Activated T-cell treated with anti-CD3 and anti-CD28 coated beads, Interleukin-2, amount 50 U/mL, for 48 hours (primary cell): ENCODE results near the gene B4GALT6.

Experiments used
- DNase-seq, 2 experiments: peaks; one replicate each; pipeline ENCODE4 v3.0.0-alpha.2; 2020

Gene B4GALT6

DNA sequence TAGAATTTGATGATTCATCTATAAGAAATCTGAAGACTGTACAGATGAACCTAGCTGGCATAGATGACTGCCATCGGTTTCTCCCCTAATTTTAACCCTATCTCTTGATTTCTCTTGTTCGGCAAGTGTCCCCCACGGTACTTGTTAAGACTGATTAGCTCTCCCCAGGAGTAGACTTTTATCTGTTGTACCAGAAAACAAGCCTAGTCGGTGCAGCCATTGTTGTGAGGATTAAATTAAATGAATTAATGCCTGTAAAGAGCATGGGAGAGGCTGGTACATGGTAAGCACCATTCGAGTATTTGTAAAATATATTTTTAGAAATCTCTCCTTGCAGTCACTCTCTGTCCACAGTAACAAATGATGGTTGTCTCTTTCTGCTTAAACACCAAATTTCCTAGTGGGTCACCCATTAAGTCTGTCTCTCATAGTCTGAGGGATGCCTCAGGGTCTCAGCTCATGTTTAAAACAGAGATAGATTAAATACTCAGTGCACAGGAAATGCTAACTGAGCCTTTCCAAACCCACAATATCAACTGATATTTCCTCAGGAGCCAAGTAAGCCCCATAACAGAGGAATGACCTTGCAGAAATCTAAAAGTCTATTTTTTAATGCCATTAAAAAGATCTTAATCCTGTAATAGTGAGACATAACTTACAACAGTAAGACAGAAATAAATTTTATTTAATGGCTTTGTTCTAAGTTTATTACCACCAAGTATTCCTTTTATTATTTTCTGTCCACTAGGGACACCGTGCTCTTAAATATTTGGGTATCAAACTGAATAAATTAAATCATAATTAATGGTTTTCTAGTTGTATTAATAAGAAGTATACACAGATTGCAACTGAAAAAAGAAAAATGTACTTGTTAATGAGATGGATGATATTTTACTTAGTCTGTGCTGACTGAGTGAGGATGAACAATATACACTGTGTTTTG lies 2.9 kb upstream of the B4GALT6 start:
- no peak for DNase-seq

DNA sequence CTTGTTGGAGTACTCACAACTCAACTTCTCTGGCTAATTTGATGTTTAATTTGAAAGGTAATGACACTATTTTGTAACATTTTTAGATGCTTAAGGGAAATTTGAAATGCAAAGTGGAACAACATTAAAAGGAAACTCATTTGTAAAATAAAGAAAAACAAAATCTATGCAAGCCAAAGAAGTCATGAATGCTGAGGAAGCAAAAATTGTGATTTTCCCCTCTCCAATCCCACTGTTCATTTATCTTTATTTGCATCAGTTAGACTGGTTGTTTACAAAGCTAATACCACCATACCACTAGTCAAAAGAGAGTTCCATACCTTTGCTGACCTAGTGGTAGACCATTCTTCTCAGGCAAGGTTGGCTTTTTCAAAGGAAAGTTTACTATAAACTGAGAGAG lies 2.2 kb upstream of the B4GALT6 start:
- DNase-seq = no peak

DNA sequence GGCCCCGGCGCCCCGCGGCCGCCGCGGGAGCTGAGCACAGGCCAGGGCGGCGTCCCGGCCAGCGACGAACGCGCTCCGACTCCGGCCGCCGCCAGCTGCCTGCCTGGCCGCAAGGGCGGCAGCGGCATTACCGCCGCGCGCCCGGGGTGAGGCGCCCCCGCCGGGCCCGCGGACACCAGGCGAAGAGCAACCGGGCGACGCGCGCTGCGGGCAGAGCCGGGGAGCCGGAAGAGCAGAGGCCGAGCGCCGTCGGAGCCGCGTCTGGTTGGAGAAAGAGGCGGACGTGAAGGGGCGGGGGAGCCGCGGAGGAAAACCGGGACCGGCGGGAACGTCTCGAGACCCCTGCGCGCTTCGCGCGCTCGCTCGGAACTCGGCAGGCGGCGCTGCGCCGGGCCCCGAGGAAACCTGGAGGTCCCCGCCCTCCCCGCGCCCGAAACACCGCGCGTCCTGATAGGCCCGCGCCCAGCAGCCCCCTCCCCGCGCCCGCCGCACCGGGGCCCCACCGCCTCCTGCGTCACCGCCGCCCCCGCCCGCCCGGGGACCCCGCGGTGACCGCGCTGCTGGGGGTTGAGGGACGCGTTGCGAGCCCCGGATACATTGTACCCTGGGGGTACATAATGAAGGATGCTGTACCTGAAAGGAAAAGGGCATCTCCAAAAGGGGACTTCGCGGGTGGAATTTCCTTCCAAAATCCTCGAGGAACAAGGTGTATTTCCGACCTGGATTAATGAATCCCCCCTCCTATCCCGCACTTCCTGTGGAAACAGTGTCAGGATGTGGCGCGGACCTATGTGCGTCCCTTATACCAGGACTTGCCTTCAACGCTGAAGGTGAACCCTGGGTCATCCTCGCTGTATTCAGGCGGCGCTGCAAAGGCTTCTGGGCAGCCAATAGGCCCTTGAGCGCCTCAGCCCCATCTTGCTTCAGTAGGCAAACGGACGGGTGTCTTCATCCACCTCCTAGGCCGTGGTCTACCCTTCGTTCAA lies 1.0 kb upstream of the B4GALT6 start:
- DNase-seq = peak; percentile 63 to 71

DNA sequence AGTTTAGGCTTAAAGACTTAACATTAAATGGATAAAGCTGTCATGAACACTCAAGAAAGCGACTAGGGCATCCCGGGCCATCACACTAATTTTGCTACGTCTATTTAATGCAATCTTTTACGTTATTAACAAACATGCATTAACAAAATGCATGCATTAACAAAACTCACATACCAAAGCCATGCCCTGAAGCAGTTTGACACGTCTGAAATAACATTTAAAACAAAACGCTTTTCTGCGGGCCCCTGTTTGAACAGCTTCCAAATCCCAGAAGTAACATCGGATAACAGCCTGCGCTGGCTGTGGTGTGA lies 458 bp downstream of the B4GALT6 start:
- DNase-seq = no peak

DNA sequence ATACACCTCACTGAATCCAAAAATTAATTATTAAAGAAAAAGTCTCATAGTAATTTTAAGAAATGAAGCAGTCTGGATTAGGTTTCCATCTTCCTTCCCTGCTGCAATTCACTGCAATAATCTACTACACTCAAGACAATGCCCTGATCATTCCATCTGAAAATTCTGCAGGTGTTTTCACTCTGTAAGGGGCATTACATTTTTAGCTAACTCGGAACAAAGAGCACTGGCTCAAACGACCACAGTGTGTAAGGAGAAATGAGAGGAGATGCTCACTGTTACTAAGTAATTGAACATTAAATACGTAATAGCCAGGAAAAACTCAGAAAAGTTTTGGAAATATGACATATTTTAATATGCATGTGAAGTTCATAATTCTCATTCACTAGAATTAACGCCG lies 1.3 kb downstream of the B4GALT6 start:
- DNase-seq = no peak

DNA sequence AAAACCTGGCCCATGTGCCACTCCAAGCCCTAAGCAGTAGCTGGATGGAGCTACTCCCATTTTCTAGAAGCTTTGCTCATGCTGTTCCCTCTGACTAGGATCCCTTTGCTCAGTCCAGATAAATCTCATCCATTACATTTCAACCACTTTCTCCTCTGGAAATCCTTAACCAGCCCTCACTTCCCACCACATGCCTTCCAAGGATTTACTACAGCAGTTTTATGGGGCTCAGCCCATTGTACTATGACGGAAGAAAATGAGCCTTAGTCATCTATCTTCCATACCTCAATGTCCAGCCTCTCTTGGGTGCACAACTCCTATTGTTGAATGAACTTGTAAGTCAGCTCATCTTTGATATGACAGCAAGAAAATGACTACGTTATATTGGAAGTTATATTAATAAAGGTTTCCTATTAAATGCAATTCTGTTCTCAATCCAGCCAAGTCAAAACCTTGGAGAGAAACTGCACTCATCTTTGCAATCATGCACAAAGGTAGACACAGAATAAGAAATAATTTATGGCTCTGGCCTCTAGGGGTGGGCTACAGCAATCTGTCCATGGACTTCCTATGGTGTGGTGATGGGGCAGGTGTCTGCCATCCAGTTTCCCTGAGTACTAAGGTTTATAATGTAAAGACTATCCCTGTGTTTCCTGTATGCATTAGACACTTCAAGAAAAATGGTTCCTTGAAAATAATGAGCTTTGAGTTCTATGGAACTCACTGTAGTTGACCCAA lies 3.4 kb downstream of the B4GALT6 start:
- no peak for DNase-seq

DNA sequence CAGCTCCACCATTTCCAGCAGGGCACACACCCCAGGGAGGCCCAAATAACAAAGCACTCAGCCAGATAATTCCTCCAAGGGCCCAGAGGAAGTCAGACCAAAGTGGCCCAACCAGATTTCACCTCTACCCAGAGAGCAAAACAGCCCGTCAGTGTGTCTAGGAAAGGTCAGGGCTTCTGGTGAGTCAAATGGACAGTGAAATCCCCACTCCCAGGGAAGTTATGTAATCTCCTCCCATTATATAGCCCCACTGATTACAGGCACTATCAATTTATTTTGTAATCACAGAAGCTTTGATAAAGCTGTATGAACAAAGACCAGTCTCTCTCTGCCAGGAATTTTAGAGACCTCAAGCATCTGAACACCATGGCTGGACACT lies 4.0 kb downstream of the B4GALT6 start:
- no peak for DNase-seq

DNA sequence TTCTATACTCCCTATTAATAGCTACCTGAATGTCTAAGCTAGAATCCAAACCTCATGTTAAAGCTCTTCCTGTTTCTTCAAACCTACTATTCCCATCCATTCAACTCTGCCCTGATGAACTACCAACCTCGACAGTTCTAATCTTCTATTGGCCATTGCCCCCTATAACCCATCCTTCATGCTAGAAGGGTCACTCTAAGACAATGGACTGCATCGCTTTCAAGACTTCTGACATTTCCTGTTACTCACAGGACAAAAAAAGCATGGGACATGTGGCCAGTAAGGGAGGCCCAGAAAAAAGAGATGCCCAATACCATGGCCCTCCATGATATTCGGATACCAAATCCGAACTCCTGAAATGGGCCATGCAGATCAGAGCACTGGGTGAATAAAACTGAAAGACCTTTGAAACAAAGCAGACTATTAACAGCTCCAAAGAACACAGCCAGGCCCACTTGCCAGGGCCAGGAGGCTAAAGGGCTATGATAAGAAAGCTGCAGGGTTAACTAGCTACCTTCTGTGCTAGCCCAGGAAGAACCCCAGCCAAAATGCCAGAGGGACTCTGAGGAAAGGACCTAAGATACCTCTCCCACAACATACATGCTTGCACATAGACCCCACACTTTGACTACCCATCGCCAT lies 4.5 kb downstream of the B4GALT6 start:
- DNase-seq = no peak

DNA sequence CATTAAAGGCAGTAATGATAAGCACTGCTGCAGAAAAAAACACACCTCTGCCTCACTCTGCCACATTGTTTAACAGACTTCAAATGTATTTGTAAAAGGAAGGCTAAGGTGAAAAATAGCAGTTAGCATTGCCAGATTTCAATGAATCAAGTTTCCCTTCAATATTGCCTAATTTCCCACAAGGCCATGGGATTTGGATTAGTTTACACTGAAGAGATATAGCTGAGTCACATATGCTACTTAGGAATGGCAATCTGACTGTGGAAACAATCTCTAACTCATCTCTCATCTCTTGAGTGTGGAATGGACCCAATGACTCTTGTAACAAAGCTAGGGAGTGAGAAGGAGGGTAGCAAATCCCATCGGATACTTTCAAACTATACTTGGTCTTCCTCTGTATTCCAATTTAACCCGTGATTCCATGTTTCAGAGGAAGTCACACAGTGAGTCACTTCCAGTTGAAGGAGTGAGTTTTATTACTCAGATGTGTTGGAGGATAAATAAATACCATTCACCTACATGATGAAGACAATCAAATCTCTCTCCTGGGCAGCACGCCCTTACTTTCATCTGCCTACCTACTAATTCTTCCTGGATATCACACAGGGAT lies 5.1 kb downstream of the B4GALT6 start:
- no peak for DNase-seq

DNA sequence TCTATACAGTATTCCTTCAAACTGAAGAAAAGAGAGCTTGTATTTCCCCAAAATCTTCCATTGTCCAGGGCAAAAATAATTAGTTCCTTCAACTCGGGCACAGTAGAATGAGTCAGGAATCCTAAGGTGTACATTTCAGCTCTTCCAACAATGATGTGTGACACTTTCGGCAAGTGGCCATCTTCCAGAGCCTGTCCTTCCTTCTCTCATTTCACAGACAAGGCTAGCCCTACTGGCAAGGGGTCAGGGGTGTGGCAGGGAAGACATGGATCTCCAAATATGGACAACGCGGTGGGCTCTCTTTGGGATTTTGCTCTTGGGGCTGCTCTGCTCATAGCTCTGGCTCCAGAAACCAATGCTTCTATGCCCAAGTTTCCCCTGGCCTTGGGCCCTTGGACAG lies 6.0 kb downstream of the B4GALT6 start:
- DNase-seq = no peak

DNA sequence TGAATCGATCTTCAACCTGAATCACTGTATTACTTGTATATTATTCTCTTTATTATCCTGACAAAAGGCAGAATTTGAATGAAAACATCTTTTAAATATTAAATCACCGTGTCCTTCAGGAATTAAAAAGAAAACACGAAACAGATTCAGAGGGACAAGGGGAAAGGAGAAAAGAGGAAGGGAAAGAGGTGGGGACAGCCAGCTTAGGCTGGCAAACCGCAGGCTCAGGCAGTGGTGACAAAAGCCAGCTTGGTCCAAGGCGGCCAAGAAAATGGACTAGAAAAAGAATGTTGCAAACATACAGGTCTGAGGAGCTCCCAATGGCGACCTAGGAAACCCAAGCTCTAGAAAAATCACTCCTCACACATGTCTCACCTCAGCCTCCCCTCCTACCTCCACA lies 6.8 kb downstream of the B4GALT6 start:
- DNase-seq = no peak

DNA sequence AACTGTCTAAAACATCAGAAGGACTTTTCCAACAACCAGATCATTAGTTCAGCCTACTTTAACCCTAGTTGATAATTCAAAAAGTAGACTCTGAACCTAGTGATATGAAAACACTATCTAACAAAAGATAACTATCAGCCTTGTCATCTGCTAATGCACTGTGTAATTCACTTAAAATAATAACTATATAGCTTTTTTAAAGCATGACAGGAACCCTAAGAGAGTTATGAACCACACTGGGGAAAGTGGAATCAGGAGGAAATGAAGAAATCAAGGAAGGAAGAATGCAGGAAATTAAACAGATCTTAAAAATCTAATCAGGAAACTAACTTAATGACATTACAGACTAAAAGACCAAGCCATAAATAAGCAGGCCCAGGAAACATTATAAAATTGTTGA lies 9.0 kb downstream of the B4GALT6 start:
- DNase-seq = no peak

DNA sequence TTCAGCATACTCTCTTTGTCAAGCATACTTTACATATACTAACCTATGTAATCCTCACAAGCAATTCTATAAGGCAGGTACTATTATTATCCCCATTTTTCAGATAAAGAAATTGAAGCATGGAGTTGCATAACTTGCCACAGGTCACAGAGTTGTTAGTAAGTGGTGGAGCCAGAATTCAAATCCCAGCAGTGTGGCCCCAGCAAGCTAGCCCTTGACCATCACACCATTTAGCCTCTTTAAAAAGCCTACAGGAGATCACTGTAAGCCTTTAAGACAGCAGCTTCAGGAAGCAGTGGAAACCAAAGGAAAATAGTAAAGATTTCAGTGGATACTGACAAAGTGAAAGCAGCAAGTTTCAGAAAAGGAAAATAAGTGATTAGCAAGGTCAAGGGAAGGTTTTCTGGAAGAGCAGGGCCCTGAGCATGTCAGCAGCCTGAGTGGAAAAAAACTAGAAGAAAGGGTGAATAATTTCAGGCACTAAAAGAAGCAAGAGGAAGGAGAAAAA lies 11.7 kb downstream of the B4GALT6 start:
- DNase-seq = no peak

DNA sequence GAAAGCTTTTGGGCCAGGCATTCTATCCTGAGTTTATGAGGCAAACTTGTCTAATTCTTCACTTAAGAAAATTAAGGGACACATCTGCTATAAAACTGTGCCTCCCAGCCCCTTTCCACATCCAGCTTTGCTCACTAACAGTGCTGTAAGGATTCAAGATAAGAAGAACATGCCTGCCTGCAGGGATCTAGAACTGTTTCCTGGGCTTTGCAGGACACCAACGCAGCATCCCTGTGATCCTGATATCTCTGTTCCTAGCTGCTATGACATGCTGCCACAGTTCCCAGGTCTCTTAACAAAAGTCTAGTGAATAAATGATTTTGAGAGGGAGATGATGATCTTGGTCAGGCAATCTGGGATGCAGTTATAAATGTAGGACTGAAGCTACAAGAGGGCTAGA lies 12.4 kb downstream of the B4GALT6 start:
- DNase-seq = no peak

DNA sequence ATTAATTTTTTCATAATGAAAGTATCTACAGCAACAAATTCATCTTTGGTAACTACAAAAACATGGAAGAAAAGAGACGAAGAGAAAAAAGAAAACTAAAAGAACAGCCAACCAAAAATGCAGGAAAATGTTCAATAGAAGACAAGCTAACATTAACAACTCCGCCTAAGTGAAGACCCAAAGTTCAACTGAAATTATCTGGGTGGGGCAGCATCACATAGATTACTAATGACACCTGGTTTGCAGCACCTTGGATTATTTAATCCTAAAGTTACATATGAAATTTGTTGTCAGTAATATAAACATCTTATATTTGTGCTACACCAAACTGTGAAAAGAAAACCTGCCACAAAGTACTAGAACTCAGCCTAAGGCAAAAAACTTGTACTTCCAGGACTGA lies 14.8 kb downstream of the B4GALT6 start:
- DNase-seq = no peak

DNA sequence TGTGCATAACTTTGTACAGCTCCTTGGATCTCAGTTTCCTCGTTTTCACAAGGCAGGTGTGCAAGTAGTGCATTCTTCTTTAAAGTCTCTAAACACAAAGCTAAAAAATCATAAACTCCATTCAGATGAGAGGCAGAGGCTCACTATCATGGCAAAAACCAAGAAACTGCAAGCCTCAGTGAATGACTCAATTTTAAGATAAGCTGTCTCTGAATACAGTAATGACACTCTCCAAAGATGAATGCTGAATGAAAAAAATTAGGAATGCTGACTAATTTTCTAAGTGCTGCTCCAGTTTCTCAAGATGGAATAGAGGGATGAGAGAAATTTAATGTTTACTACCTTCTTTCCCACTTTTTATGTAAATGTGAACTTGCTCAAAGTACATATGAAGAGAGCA lies 17.2 kb downstream of the B4GALT6 start:
- no peak for DNase-seq

DNA sequence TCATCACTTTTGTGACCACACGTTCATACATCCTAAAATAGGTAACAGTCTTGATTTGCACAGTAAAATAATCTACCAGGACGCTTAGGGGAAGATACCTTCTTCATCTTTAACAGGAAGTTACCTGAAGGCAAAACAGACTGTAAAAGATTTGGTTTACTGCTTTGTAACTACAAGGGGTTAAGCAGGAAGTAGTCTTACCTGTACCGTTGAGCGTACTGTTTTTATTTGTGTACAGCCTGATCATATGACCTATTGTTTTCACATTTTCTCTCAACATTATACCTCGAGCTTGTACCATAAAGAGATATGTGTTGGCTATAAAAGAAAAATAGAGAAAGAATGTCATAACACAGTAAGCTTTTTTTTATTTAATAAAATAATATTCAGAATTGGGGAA lies 18.3 kb downstream of the B4GALT6 start:
- no peak for DNase-seq

DNA sequence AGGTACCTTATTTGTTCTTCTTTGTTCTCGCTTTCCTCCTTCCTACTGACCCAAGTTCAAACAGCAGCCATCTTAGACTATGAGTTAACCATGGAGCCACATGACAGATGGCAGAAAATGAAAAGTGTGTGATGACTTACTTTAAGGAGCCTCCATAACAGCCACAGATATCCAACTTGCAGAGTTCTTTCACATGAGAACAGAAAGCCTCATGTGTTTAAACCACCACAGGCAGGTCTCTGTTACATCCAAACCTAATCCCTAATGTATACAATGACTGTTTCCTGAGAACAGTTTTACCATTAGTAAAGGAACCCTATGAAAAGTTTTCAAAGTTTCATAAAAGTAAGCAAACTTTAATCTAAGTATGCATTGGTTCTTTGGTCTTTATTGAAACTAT lies 20.3 kb downstream of the B4GALT6 start:
- DNase-seq = no peak

DNA sequence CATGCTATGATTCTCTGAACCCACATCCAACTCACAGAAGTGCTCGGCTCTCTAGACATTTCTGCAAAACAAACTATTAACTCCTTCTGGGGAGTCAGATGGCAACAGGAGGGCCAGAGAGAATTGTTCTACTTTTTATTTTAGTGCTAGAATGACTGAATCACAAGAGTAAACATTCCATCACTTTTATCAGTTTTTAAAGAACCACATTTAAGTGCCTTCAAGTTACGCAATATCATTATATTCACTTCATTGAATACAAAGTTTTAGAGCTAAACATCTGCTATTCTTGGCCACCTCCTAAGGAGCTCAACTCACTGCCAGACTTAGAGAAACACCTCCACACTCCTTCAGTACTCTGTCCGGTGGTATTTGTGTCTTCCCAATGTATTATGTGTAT lies 22.4 kb downstream of the B4GALT6 start:
- DNase-seq = no peak

DNA sequence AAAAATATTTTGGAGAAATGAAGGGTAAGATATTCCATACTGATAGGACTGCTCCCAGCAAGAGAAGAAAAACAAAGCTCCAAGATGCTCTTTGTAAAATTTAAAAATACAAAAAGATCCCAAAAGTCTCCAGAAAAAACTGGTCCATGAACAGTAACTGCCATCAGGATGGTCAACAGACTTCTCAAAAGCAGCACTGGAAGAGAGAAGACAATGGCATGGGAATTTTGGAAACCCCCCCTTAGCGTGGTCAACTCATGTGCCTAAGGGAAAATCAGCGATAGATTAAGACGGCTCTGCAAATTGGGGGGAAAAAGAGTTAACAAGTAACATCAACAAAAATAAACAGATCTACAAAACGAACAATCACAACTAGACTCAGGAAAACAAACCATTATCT lies 23.6 kb downstream of the B4GALT6 start:
- DNase-seq = no peak

DNA sequence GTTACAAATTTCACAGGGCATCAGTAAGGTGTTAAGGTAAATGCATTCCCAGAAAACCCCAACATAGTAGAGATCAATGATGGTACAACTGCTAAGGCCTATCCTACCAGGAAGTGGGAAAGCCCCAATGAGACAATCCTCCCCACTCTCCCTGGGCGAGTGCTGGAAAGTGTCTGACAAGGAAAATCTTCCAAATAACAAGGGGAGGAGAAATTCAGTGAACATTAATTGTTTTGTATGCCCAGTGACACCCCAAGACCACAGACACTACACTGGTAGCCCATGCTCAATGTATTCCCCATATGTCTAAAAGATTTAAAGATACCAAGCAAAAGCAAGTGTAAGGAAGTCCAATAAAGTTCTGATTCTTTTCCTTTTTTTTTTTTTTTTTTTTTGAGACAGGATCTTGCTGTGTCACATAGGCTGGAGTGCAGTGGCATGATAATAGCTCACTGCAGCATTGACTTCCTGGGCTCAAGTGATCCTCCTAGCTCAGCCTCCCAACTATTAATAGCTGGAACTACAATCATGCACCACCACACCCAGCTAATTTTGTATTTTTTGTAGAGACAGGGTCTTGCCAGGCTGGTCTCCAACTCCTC lies 24.7 kb downstream of the B4GALT6 start:
- no peak for DNase-seq
